Measurements from ENCODE around the gene AIG1. TPM values are rescaled to one million over a fixed set of nuclear protein-coding genes. Genes with fewer than 3 reads are reported as not detected.
A peak's percentile ranks its signal among the peaks of the same experiment; 100 is the strongest.

The AIG1 gene
- total RNA-seq, 2 experiments from 2014 or later = 0.40 to 0.85 TPM

DNA sequence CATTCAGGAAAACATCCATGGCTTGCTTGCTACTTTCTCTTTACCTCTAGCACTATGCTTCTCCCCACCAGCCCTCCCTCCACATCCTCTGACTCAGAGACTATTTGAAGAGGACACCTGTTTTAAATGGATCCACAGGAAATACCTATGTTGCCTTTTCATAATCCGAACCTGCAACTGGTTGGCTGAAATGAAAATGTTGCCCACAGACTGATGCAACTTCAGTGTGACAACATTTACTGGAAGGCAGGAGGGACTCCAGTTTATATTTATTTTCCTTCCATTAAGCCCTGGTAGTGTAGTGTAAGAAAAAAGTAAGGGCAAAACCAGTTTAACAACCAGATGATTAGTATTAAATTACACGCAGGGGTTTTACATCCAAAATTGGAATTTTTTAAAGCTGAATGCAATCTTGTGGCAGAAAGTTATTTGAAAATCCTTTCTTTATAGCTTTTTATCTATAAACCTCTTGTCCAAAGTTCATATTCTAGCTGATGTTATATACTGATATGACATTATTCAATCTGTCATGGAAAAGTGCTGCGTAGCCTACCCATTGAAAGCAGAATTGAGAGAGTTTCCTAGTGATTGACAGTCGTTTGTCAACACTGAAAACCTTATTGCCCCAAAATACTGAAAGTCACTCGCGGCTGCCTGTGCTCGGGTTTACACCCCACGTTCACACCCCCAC is 881 bp upstream of the AIG1 start:
- no peaks in the 10 kb centered on the region for H4K20me1 ChIP-seq (ENCODE audit: insufficient read depth, low read length)
- peak overlapping the region; percentile 88 for H3K4me2 ChIP-seq (ENCODE audit: low read length)
- H2AFZ ChIP-seq (ENCODE audit: low read length) = peak overlapping the region; percentile 54; the same call in 1 of the 2 replicates
- H3K4me1 ChIP-seq (ENCODE audit: insufficient read depth, low read length, poor library complexity, severe bottlenecking) = peaks cover 22% of the 10 kb centered on the region
- TF ChIP-seq, protein P1, sequence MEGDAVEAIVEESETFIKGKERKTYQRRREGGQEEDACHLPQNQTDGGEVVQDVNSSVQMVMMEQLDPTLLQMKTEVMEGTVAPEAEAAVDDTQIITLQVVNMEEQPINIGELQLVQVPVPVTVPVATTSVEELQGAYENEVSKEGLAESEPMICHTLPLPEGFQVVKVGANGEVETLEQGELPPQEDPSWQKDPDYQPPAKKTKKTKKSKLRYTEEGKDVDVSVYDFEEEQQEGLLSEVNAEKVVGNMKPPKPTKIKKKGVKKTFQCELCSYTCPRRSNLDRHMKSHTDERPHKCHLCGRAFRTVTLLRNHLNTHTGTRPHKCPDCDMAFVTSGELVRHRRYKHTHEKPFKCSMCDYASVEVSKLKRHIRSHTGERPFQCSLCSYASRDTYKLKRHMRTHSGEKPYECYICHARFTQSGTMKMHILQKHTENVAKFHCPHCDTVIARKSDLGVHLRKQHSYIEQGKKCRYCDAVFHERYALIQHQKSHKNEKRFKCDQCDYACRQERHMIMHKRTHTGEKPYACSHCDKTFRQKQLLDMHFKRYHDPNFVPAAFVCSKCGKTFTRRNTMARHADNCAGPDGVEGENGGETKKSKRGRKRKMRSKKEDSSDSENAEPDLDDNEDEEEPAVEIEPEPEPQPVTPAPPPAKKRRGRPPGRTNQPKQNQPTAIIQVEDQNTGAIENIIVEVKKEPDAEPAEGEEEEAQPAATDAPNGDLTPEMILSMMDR (conservative IDR thresholded peaks at IDR 0.05; ENCODE audit: low read length) = no peak
- TF ChIP-seq EZH2phosphoT487 (IDR thresholded peaks at IDR 0.05; ENCODE audit: borderline replicate concordance, low read depth, low read length) = no peak
- H3K79me2 ChIP-seq (ENCODE audit: insufficient read depth, low read depth, low read length) = no peaks in the 10 kb centered on the region
- POLR2A ChIA-PET = interaction anchor here (1.0 kb wide), 1 partner anchor 13 kb away, joined by 6 read pairs; no protein-coding TSS in a partner anchor
- peak overlapping the region; percentile 70 for H3K4me3 ChIP-seq (ENCODE audit: low read depth, low read length, poor library complexity, severe bottlenecking)
- H3K27ac ChIP-seq (ENCODE audit: low read depth, low read length, poor library complexity, severe bottlenecking) = no peak overlapping the region
- peak; percentile 14 for DNase-seq (ENCODE audit: low spot score)
- no peaks in the 10 kb centered on the region for H3K36me3 ChIP-seq (ENCODE audit: insufficient read depth, low read length)
- no peaks in the 10 kb centered on the region for H3K9me3 ChIP-seq (ENCODE audit: low read length)
- CTCF ChIA-PET (ENCODE audit: unreplicated experiment) = no interaction called here
- BruUV-seq (replicated peaks) = no TSS peak
- 0 out of 2 replicates have a peak, but pooled peaks cover 3% of the 10 kb centered on the region for H3K9me2 ChIP-seq (ENCODE audit: insufficient read depth, low read length)
- intact Hi-C loops (cut with micrococcal nuclease; ENCODE audit: unreplicated experiment) = no loop called here

DNA sequence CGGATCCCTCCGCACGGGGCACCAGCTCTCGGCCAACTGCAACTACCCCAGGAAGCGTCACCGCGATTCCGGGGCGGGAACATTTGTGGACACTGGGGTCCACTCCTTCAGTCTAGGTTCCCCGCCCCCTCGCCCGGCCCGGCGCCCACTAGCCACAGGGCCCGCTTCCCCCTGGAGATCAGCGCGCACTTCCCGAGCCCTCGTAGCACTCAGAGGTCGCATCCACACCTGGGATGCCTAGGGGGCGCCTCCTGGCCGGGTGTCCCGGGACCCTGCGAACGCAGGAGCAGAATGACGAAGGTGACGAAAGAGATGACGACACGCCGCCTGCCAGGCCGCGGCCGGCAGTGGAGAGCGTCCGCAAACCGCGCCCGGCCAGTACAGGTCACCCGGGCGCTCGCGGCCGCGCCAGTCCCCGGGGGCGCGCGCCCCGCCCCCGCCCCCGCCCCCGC is 309 bp upstream of the AIG1 start:
- no TSS peak for BruUV-seq (replicated peaks)
- DNase-seq (ENCODE audit: low spot score) = peak; percentile 47
- intact Hi-C loops (cut with micrococcal nuclease; ENCODE audit: unreplicated experiment) = no loop called here
- Histone ChIP-seq H2AFZ (ENCODE audit: low read length) (peak overlapping the region; percentile 54; the same call in 1 of the 2 replicates), H3K27ac (ENCODE audit: low read depth, low read length, poor library complexity, severe bottlenecking) (no peak overlapping the region), H3K9me3 (ENCODE audit: low read length) (no peaks in the 10 kb centered on the region), H3K4me3 (ENCODE audit: low read depth, low read length, poor library complexity, severe bottlenecking) (peak overlapping the region; percentile 70), H3K4me1 (ENCODE audit: insufficient read depth, low read length, poor library complexity, severe bottlenecking) (peaks cover 22% of the 10 kb centered on the region), H3K4me2 (ENCODE audit: low read length) (peak overlapping the region; percentile 88), H3K9me2 (ENCODE audit: insufficient read depth, low read length) (0 out of 2 replicates have a peak, but pooled peaks cover 3% of the 10 kb centered on the region), H4K20me1 (ENCODE audit: insufficient read depth, low read length) (no peaks in the 10 kb centered on the region), H3K79me2 (ENCODE audit: insufficient read depth, low read depth, low read length) (no peaks in the 10 kb centered on the region), H3K36me3 (ENCODE audit: insufficient read depth, low read length) (no peaks in the 10 kb centered on the region)
- no peak for TF ChIP-seq EZH2phosphoT487 (IDR thresholded peaks at IDR 0.05; ENCODE audit: borderline replicate concordance, low read depth, low read length)
- TF ChIP-seq, protein P1 (conservative IDR thresholded peaks at IDR 0.05; ENCODE audit: low read length) = peak; percentile 44; the same call in 1 of the 2 replicates
- CTCF ChIA-PET (ENCODE audit: unreplicated experiment) = no interaction called here
- POLR2A ChIA-PET = interaction anchor here (1.0 kb wide), 1 partner anchor 13 kb away, joined by 6 read pairs; no protein-coding TSS in a partner anchor
